Right cardiac atrium (tissue), 5 donors: ENCODE measurements around the gene FLRT2. TPM values are rescaled to one million over a fixed set of nuclear protein-coding genes. Genes with fewer than 3 reads are reported as not detected.

Experiments used
- ATAC-seq, 2 donors: fragments of 200-7000 bp; cut with Tn5 transposase; one replicate each; pipeline versions ENCODE4 v1.8.0 to v1.9.1; 2020; ENCODE audit warnings: moderate library complexity in 2 of 2, mild to moderate bottlenecking in 1 of 2
- DNase-seq, 3 donors: peaks; one replicate each; pipeline ENCODE4 v3.0.0-alpha.2; 2020
- H3K27ac ChIP-seq: one replicate; pipeline ENCODE4 v1.5.1; 2013; ENCODE audit warnings: mild to moderate bottlenecking, low read length, control low read depth, moderate library complexity
- H3K27me3 ChIP-seq: one replicate; pipeline ENCODE4 v1.6.1; 2013; ENCODE audit not compliant: control insufficient read depth, insufficient read depth
- H3K4me1 ChIP-seq: one replicate; pipeline ENCODE4 v1.6.1; 2013; ENCODE audit warnings: low read length; ENCODE audit not compliant: control insufficient read depth, insufficient read depth
- H3K4me3 ChIP-seq: one replicate; pipeline ENCODE4 v1.5.1; 2013; ENCODE audit warnings: low read length, control low read depth
- H3K9me3 ChIP-seq: one replicate; pipeline ENCODE4 v1.6.1; 2013; ENCODE audit warnings: low read length; ENCODE audit not compliant: control insufficient read depth
- WGBS: extraction: QIAGEN DNeasy Blood & Tissue Kit; methylation state at CpG from one replicate; pipeline ENCODE4 v1.1.7; 2013; 5-methylcytosine and 5-hydroxymethylcytosine counted together
- intact Hi-C, 4 donors: fragments of 100-400 bp; cut with DNase I; formaldehyde crosslinking; loops; one replicate each; pipeline versions ENCODE4 v1.11.0 to v1.14.0; 2022 to 2023
- long read RNA-seq, 4 donors: library from polyadenylated mRNA; unstranded; transcript quantifications; one replicate each; pipeline ENCODE4 v2.0.0, GENCODE V29; 2020 to 2021
- polyA plus RNA-seq: library from polyadenylated mRNA; stranded (reverse); fragments of 200-250 nt; gene quantifications from one replicate; pipeline ENCODE4 v1.2.3, GENCODE V29; 2013
- total RNA-seq, 4 donors: library from RNA; stranded (reverse); fragmentation: NEBNext Ultra II Directional; extraction: Animal tissue kit (Norgen Biotek cat#: 25700); gene quantifications; one replicate each; pipeline ENCODE4 v1.2.1, GENCODE V29; 2021
- donor health status: healthy with polysubstance abuse.
- donor health status: DM: no; HTN: yes; CAD: no.
- donor health status: DM: no; HTN: no; CAD: no.
- donor health status: DM: no; HTN: yes; CAD: no; lungs with severe emphysema.
- donor health status: DM: yes; HTN: yes; CAD: no.

FLRT2 gene, protein sequence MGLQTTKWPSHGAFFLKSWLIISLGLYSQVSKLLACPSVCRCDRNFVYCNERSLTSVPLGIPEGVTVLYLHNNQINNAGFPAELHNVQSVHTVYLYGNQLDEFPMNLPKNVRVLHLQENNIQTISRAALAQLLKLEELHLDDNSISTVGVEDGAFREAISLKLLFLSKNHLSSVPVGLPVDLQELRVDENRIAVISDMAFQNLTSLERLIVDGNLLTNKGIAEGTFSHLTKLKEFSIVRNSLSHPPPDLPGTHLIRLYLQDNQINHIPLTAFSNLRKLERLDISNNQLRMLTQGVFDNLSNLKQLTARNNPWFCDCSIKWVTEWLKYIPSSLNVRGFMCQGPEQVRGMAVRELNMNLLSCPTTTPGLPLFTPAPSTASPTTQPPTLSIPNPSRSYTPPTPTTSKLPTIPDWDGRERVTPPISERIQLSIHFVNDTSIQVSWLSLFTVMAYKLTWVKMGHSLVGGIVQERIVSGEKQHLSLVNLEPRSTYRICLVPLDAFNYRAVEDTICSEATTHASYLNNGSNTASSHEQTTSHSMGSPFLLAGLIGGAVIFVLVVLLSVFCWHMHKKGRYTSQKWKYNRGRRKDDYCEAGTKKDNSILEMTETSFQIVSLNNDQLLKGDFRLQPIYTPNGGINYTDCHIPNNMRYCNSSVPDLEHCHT
- 10 to 100 TPM in 3 of 4 donors, 1 to 10 TPM in 1; 3.9 to 39.2 (median 15.9) TPM for total RNA-seq
- polyA plus RNA-seq: 2.2 TPM
- long read RNA-seq, donor 1, full-length matches to known transcripts: 1 of 5 reads
- long read RNA-seq, donor 1, partial matches to known transcripts: 0 of 5 reads
- long read RNA-seq, donor 1, other reads (novel, unspliced or antisense): 4 of 5 reads
- long read RNA-seq, donor 2, partial matches to known transcripts: 0 of 7 reads
- long read RNA-seq, donor 2, other reads (novel, unspliced or antisense): 7 of 7 reads
- long read RNA-seq, donor 3, partial matches to known transcripts: 0 of 6 reads
- long read RNA-seq, donor 3, other reads (novel, unspliced or antisense): 6 of 6 reads
- long read RNA-seq, donor 4, full-length matches to known transcripts: 1 of 3 reads
- long read RNA-seq, donor 4, partial matches to known transcripts: 0 of 3 reads
- long read RNA-seq, donor 4, other reads (novel, unspliced or antisense): 2 of 3 reads

DNA sequence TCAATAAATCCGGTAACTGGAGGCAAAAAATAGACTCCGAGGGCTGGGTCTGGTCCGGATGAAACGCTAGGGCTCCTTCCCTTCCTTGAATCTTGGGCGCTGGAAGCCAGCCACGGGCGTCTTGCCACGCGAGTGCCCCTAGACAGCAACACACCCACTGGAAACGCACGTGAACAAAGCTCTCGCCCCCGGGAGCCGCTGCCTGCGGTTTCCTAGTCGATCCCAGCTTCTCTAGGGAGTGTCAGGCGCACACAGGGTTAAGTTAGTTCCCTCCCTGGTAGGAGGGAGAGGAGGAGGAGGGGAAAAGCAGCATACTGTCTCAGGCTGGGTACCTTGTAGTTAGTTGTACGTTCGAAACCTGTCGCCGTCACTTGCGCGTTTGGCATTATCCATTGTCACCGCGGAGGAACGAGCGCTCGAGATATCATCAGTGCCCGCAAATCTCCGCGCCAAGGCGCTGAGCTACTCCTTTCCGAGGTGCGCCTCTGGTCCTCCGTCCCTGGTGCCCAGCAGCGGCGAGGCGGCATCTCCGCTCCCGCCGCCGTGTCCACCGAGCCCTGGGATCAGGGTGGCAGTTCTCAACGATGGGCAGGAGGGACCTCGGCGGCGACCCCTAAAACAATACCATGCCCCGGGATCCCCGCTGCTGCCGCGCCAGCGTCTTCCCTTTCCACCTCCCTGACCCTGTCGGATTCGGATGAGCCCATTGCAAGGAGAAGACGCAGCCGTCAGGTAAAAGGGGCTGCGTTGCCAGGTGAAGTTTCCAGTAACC, at the start of gene FLRT2:
FLRT2 (plus strand) TSS at position 342 of the 772 bp plus-strand sequence. CDS start 91,371 bp downstream, outside the sequence.
- DNase-seq (peak; percentile 68 to 93 (median 89)), ATAC-seq (peak; percentile 55 to 69)
- Histone ChIP-seq H3K27me3 (no peaks in the 10 kb centered on the region), H3K27ac (peak within 1 kb of the TSS; percentile 9), H3K4me3 (peak within 1 kb of the TSS; percentile 53), H3K9me3 (no peaks in the 10 kb centered on the region), H3K4me1 (no peaks in the 10 kb centered on the region)
- intact Hi-C loops: loop anchor here in 3 of 4 donors (10.0 kb wide), 4 partner anchors 115 to 1525 kb away; no protein-coding TSS in a partner anchor
- WGBS: under 1% methylated on average over 57 of the region's 57 CpGs

GRCh38 chr14:85481471-85481870, 48.5 kb upstream of the FLRT2 start:
- Histone ChIP-seq H3K4me1 (no peaks in the 10 kb centered on the region), H3K9me3 (no peaks in the 10 kb centered on the region), H3K27ac (no peak overlapping the region), H3K27me3 (no peaks in the 10 kb centered on the region), H3K4me3 (no peak overlapping the region)
- WGBS: 93% methylated on average over 3 of the region's 3 CpGs
- intact Hi-C loops: no loop called here
- ATAC-seq (no peak), DNase-seq (no peak)

DNA sequence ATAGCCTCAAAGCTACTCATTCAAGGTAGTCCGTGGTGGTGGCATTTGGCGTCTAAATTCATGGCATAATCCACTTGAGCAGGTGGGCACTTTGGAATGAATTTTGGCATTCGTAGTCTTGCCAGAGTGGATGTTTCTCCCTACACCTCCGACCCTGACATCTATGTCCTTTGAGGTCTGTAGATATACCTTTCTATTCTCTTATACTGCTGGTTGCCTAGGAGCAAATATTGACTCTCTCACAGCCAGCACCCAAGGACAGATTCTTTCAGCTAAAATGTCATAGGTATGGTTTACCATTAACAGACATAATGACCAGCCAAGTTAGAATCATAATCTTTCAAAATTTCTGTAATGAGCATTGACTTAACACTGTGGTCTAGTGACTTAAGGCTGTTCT, 47.4 kb upstream of the FLRT2 start:
- no peak for DNase-seq
- 94% methylated on average over 4 of the region's 4 CpGs for WGBS
- intact Hi-C loops: no loop called here
- Histone ChIP-seq H3K4me1 (no peaks in the 10 kb centered on the region), H3K9me3 (no peaks in the 10 kb centered on the region), H3K27me3 (no peaks in the 10 kb centered on the region), H3K27ac (no peak overlapping the region), H3K4me3 (no peak overlapping the region)
- peak in 1 of 2 donors; percentile 11 for ATAC-seq

DNA sequence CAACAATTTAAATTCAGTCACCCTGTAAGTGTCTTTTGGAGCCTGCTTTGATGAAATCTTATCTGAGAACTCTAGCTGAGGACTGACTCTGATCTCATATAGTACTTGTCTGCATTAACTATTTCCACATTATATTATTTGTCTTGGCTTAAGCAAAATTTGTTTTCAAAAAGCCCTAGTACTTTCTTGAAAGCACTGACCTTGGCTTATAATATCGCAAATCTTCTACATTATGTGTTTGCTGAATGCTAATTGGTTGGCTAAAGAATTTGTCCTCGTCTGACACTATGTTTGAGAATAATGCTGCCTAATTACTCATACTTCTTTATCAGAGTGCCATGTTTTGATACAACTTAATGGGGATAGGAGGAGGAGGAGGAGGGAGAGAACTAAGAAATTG, 46.9 kb upstream of the FLRT2 start:
- 29% methylated on average over 2 of the region's 2 CpGs for WGBS
- DNase-seq (no peak), ATAC-seq (peak in 1 of 2 donors; percentile 66)
- Histone ChIP-seq H3K9me3 (no peaks in the 10 kb centered on the region), H3K27ac (no peak overlapping the region), H3K4me1 (no peaks in the 10 kb centered on the region), H3K4me3 (no peak overlapping the region), H3K27me3 (no peaks in the 10 kb centered on the region)
- intact Hi-C loops: no loop called here

- no peak overlapping the region for H3K27ac ChIP-seq
Observed at GRCh38 chr14:85483652-85484051, 46.3 kb upstream of the FLRT2 start.

DNA sequence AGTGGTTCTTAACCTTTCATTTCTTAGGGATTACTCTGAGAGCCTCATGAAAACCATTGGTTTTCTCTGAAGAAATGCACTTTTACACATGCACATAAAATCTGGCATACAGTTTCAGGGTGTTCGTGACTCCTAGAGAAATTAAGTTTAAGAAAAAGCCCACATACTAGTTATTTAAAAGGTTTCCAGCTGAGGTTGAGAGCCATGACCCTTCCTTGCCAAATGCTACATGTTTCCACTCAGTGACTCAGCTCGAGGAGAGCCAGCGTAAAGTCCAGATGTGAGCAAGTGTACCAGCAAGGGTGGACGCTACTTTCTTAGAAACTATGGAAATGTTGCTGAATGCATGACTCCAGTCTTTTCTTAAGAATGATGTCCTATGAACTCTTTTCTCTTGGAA, 42.7 kb upstream of the FLRT2 start:
- no peaks in the 10 kb centered on the region for H3K4me1 ChIP-seq
- no peaks in the 10 kb centered on the region for H3K27me3 ChIP-seq
- H3K4me3 ChIP-seq: no peak overlapping the region
- no peak overlapping the region for H3K27ac ChIP-seq
- DNase-seq (peak in 2 of 3 donors; percentile 22 to 50), ATAC-seq (peak in 1 of 2 donors; percentile 60)
- H3K9me3 ChIP-seq: no peaks in the 10 kb centered on the region
- 78% methylated on average over 4 of the region's 4 CpGs for WGBS
- intact Hi-C loops: no loop called here

More at GRCh38 chr14:85483652-85484051, 46.3 kb upstream of the FLRT2 start:
- Histone ChIP-seq H3K4me3 (no peak overlapping the region), H3K4me1 (no peaks in the 10 kb centered on the region), H3K27me3 (no peaks in the 10 kb centered on the region), H3K9me3 (no peaks in the 10 kb centered on the region)
- ATAC-seq (no peak), DNase-seq (no peak)
- intact Hi-C loops: no loop called here

GRCh38 chr14:85501751-85502150, 28.2 kb upstream of the FLRT2 start:
- intact Hi-C loops: no loop called here
- 93% methylated on average over 1 of the region's 1 CpG for WGBS

DNA sequence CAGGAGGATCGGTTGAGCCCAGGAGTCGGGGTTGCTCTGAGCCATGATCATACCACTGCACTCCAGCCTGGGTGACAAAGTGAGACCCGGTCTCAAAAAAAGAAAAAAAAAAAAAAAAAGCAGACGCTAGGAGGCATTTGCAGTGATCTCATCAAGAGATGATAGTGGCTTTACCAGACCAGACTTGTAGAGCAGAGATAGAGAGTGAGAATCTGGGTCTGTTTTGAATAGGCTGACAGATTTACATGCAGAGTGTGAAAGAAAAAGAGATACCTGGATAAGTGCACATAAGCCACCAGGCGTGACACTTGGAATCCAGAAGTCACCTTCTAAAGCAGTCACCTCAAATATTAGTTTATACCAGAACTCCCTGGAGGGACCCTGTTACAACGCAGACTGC, 21.1 kb upstream of the FLRT2 start:
- DNase-seq (no peak), ATAC-seq (no peak)
- intact Hi-C loops: no loop called here
- Histone ChIP-seq H3K9me3 (no peaks in the 10 kb centered on the region), H3K4me3 (no peak overlapping the region), H3K27ac (no peak overlapping the region), H3K27me3 (no peaks in the 10 kb centered on the region), H3K4me1 (no peaks in the 10 kb centered on the region)
- 74% methylated on average over 6 of the region's 6 CpGs for whole genome bisulfite sequencing

More at GRCh38 chr14:85501751-85502150, 28.2 kb upstream of the FLRT2 start:
- Histone ChIP-seq H3K4me3 (no peak overlapping the region), H3K27ac (no peak overlapping the region), H3K27me3 (no peaks in the 10 kb centered on the region), H3K9me3 (no peaks in the 10 kb centered on the region), H3K4me1 (no peaks in the 10 kb centered on the region)
- DNase-seq: no peak
- no peak for ATAC-seq

- intact Hi-C loops: no loop called here
- no peaks in the 10 kb centered on the region for H3K4me1 ChIP-seq
- H3K27ac ChIP-seq: no peak overlapping the region
- no peaks in the 10 kb centered on the region for H3K9me3 ChIP-seq
- no peak overlapping the region for H3K4me3 ChIP-seq
- ATAC-seq (no peak), DNase-seq (no peak)
- H3K27me3 ChIP-seq: no peaks in the 10 kb centered on the region
- 65% methylated on average over 2 of the region's 2 CpGs for WGBS
Observed at GRCh38 chr14:85512451-85512850, 17.5 kb upstream of the FLRT2 start.

- DNase-seq: no peak
- H3K4me1 ChIP-seq: no peaks in the 10 kb centered on the region
- ATAC-seq: no peak
- H3K27ac ChIP-seq: no peak overlapping the region
- no peaks in the 10 kb centered on the region for H3K27me3 ChIP-seq
- 91% methylated on average over 2 of the region's 2 CpGs for WGBS
- no peaks in the 10 kb centered on the region for H3K9me3 ChIP-seq
- H3K4me3 ChIP-seq: no peak overlapping the region
- intact Hi-C loops: no loop called here
Observed at GRCh38 chr14:85514487-85514886, 15.5 kb upstream of the FLRT2 start.
